Endothelial cell of umbilical vein (primary cell): Measurements from ENCODE around the gene CTDP1. TPM values are rescaled to one million over a fixed set of nuclear protein-coding genes. Genes with fewer than 3 reads are reported as not detected.

Source experiments
- BruUV-seq: library from RNA; stranded (reverse); fragments of 400-500 nt; replicated peaks from 2 replicates; lab custom pipeline; 2021; lab: Mats Ljungman, UMichigan
- CTCF ChIA-PET: fragments of 300-600, 350-600 bp; sonication (Branson Sonifier 250); formaldehyde crosslinking; loops from one replicate; lab custom pipeline; 2021; ENCODE audit warnings: antibody characterized with exemption, inconsistent platforms; lab: Charles Lee
- POLR2A ChIA-PET: fragments of 300-600, 350-600 bp; sonication (Branson Sonifier 250); formaldehyde crosslinking; loops from one replicate; lab custom pipeline; 2021; ENCODE audit warnings: antibody characterized with exemption, inconsistent platforms; lab: Charles Lee
- DNase-seq: peaks from one replicate; pipeline ENCODE4 v3.0.0-alpha.2; 2011; ENCODE audit warnings: low read depth, low spot score
- FAIRE-seq: peaks from 2 replicates; lab custom pipeline; 2011; peaks lifted over from hg19 to GRCh38; lab: Jason Lieb, UNC
- H2AFZ ChIP-seq: 2 replicates; pipeline ENCODE4 v1.6.0; 2012; ENCODE audit warnings: low read depth, low read length, control low read depth, inconsistent platforms
- H3K27ac ChIP-seq: 2 replicates; pipeline ENCODE4 v1.5.1; 2011; ENCODE audit warnings: low read depth, mild to moderate bottlenecking, control low read depth, low read length, moderate library complexity; ENCODE audit not compliant: insufficient read depth
- H3K27me3 ChIP-seq, 2 experiments: 2 replicates each; pipeline versions ENCODE4 v1.6.0 to v1.6.1; 2011; ENCODE audit warnings: low read length in 2 of 2, mixed read lengths in 1 of 2; ENCODE audit not compliant: control insufficient read depth in 2 of 2, insufficient read depth in 2 of 2
- H3K36me3 ChIP-seq, 2 experiments: 2 replicates in 1 of 2; 3 replicates in 1 of 2; pipeline ENCODE4 v1.5.1; 2011; ENCODE audit warnings: low read length in 2 of 2, mild to moderate bottlenecking in 1 of 2, moderate library complexity in 1 of 2; ENCODE audit not compliant: control insufficient read depth in 2 of 2, insufficient read depth in 2 of 2; ENCODE audit errors: extremely low read depth in 1 of 2
- H3K4me1 ChIP-seq: 3 replicates; pipeline ENCODE4 v1.5.1; 2011; ENCODE audit warnings: mild to moderate bottlenecking, low read length; ENCODE audit not compliant: control insufficient read depth, insufficient read depth; ENCODE audit errors: extremely low read depth
- H3K4me2 ChIP-seq: 2 replicates; pipeline ENCODE4 v1.6.1; 2011; ENCODE audit warnings: low read length, control low read depth, mixed read lengths; ENCODE audit not compliant: insufficient read depth
- H3K4me3 ChIP-seq, 3 experiments: fragments of 200-600 bp in 1 of 3; sonication (generic), shearing (Covaris generic) in 1 of 3; replicated peaks in 1 of 3; 2 replicates each; pipeline ENCODE4 v1.5.1; 2011 to 2016; ENCODE audit warnings: control low read depth in 3 of 3, low read length in 3 of 3, mild to moderate bottlenecking in 2 of 3, inconsistent platforms in 1 of 3, low read depth in 1 of 3, moderate library complexity in 1 of 3; ENCODE audit not compliant: insufficient read depth in 1 of 3
- H3K79me2 ChIP-seq: 2 replicates; pipeline ENCODE4 v1.6.0; 2012; ENCODE audit warnings: low read length, inconsistent platforms; ENCODE audit not compliant: control insufficient read depth, insufficient read depth
- H3K9ac ChIP-seq: replicated peaks from 2 replicates; pipeline ENCODE3; 2011; ENCODE audit warnings: low read length, control low read depth; ENCODE audit not compliant: insufficient read depth; ENCODE audit errors: extremely low read depth
- H3K9me1 ChIP-seq: replicated peaks from 3 replicates; pipeline ENCODE4 v1.6.0; 2011; ENCODE audit warnings: mild to moderate bottlenecking, low read length; ENCODE audit not compliant: control insufficient read depth, insufficient read depth; ENCODE audit errors: extremely low read depth
- H3K9me3 ChIP-seq: replicated peaks from 2 replicates; pipeline ENCODE4 v1.5.1; 2012; ENCODE audit warnings: low read length, inconsistent platforms; ENCODE audit not compliant: control insufficient read depth, insufficient read depth
- H4K20me1 ChIP-seq: replicated peaks from 2 replicates; pipeline ENCODE3; 2011; ENCODE audit warnings: mild to moderate bottlenecking, low read length; ENCODE audit not compliant: control insufficient read depth, insufficient read depth; ENCODE audit errors: extremely low read depth
- EZH2 ChIP-seq: IDR thresholded peaks from 2 replicates; pipeline ENCODE4 v1.6.1; 2012; ENCODE audit warnings: borderline replicate concordance, low read depth, mild to moderate bottlenecking, moderate library complexity, low read length, inconsistent platforms; ENCODE audit not compliant: severe bottlenecking
- FOS ChIP-seq: IDR thresholded peaks from 2 replicates; pipeline ENCODE4 v1.6.1; 2011; ENCODE audit warnings: mild to moderate bottlenecking, low read length, moderate library complexity, borderline replicate concordance; ENCODE audit not compliant: insufficient read depth
- GATA2 ChIP-seq: IDR thresholded peaks from 2 replicates; pipeline ENCODE4 v1.7.0; 2011; ENCODE audit warnings: low read depth, mild to moderate bottlenecking, moderate library complexity, mixed read lengths, low read length; ENCODE audit not compliant: insufficient read length, insufficient read depth
- JUN ChIP-seq: IDR thresholded peaks from 2 replicates; pipeline ENCODE4 v1.6.1; 2011; ENCODE audit warnings: borderline replicate concordance, low read depth; ENCODE audit not compliant: insufficient read length, insufficient read depth
- MYC ChIP-seq: IDR thresholded peaks from one replicate; pipeline ENCODE4 v1.6.1; 2011; ENCODE audit warnings: mild to moderate bottlenecking, low read depth, low read length
- POLR2A ChIP-seq: IDR thresholded peaks from 2 replicates; pipeline ENCODE4 v1.6.1; 2012; ENCODE audit warnings: low read depth, mild to moderate bottlenecking, control low read depth, low read length
- POLR2AphosphoS5 ChIP-seq: IDR thresholded peaks from 2 replicates; pipeline ENCODE4 v1.6.1; 2012; ENCODE audit warnings: low read depth, mild to moderate bottlenecking, control low read depth, low read length, moderate library complexity; ENCODE audit not compliant: insufficient read depth
- dilution Hi-C: fragments of 300-500 bp; cut with MboI; formaldehyde crosslinking; loops from one replicate; pipeline ENCODE4 v1.15.0; 2019; ENCODE audit warnings: low sequenced_read_pairs; ENCODE audit not compliant: extremely low pct_ligation_motif_present
- intact Hi-C: fragments of 100-400 bp; cut with micrococcal nuclease; formaldehyde crosslinking; loops from one replicate; pipeline ENCODE4 v1.10.0; 2022
- polyA plus RNA-seq, 4 experiments: library from polyadenylated mRNA; depleted of rRNA in 3 of 4; stranded (reverse) in 3 of 4; unstranded in 1 of 4; fragments of >200 nt; gene quantifications; 2 replicates each; pipeline versions ENCODE4 v1.2.1 to v1.2.3, GENCODE V29; 2011 to 2012; ENCODE audit warnings: missing spikeins in 1 of 4
- total RNA-seq: library from RNA; stranded (reverse); gene quantifications from 2 replicates; pipeline ENCODE4 v1.2.3, GENCODE V29; 2021
- TF ChIP-seq, protein P1 (sequence below): IDR thresholded peaks from 2 replicates; pipeline ENCODE4 v1.6.1; 2011; ENCODE audit not compliant: insufficient read depth, insufficient read length
- TF ChIP-seq, protein P2 (sequence below), 2 donors: IDR thresholded peaks; 1 replicate in 1 of 2; 2 replicates in 1 of 2; pipeline ENCODE4 v1.5.1; 2011; ENCODE audit warnings: low read length in 2 of 2, mild to moderate bottlenecking in 2 of 2, moderate library complexity in 2 of 2, control low read depth in 1 of 2, inconsistent platforms in 1 of 2, low read depth in 1 of 2; ENCODE audit not compliant: insufficient read depth in 1 of 2; ENCODE audit errors: extremely low read depth in 1 of 2

The CTDP1 gene
- total and polyA plus RNA-seq, 2 donors (not counting 3 experiments of a cell fraction or from before 2014, with no cell fraction given), result 15.3 to 27.6 TPM

DNA sequence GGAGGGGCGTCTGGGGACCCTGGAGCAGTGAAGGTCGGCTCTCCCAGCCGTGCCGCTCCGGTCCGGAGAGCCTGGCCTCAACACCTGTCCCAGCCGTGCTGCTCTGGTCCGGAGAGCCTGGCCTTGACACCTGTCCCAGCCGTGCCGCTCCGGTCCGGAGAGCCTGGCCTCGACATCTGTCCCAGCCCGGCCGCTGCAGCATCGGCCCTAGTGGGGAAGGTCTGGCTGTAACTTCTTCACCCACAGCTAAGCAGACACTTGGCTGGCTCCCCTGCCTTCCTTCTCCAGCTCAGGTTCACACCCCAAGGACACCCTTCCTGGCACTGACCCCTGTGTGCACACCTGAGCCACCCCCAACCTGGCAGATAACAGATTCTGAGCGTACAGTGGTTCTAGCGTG, 122.7 kb downstream of the CTDP1 start:
- Histone ChIP-seq H3K4me2 (no peak overlapping the region), H3K4me1 (no peaks in the 10 kb centered on the region), H3K27ac (no peak overlapping the region), H3K79me2 (no peaks in the 10 kb centered on the region), H3K36me3 (no peaks in the 10 kb centered on the region), H3K9me1 (no peaks in the 10 kb centered on the region), H3K27me3 (peaks cover 15 to 19% of the 10 kb centered on the region in 2 experiments), H4K20me1 (no peaks in the 10 kb centered on the region), H3K9me3 (no peaks in the 10 kb centered on the region), H2AFZ (no peak overlapping the region), H3K9ac (no peak overlapping the region), H3K4me3 (no peak overlapping the region)
- no peak for DNase-seq
- TF ChIP-seq EZH2, result no peak
- no peak for TF ChIP-seq JUN
- no peak for TF ChIP-seq FOS
- TF ChIP-seq, protein P1, sequence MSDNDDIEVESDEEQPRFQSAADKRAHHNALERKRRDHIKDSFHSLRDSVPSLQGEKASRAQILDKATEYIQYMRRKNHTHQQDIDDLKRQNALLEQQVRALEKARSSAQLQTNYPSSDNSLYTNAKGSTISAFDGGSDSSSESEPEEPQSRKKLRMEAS, result no peak
- TF ChIP-seq GATA2, result no peak
- intact Hi-C loops, result no loop called here
- ChIA-PET CTCF (no interaction called here), POLR2A (no interaction called here)
- dilution Hi-C loops, result no loop called here
- no peak for FAIRE-seq
- BruUV-seq, result no TSS peak

DNA sequence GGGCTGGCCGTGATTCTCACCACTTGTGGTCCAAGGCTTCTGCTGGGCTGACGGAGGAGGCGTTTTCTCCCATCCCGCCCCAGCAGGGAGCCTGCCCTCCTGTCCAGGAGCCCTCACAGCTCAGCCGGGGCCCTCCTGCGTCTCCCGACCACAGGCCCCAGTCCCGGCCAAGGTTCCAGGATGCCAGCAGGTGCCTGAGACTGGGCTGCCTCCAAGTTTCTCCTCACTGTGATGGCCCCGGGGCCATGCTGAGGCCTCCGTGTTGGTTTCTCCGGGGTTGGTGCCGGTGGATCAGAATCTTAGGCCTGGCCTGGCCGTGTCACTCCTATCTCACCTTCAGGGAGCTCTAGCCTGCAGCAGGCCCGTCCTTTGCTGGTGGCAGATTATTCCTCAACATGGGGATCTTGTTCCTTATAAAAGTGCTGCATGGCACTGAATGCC, 124.0 kb downstream of the CTDP1 start:
- H3K4me2 ChIP-seq, result no peak overlapping the region
- ChIA-PET POLR2A (no interaction called here), CTCF (no interaction called here)
- no peaks in the 10 kb centered on the region for H3K9me3 ChIP-seq
- no peaks in the 10 kb centered on the region for H3K9me1 ChIP-seq
- H3K27me3 ChIP-seq, result peaks cover 10% of the 10 kb centered on the region in 2 experiments
- H3K27ac ChIP-seq, result no peak overlapping the region
- no peak overlapping the region for H2AFZ ChIP-seq
- H3K79me2 ChIP-seq, result no peaks in the 10 kb centered on the region
- TF ChIP-seq GATA2, result no peak
- TF ChIP-seq FOS, result no peak
- TF ChIP-seq POLR2A, result no peak
- TF ChIP-seq, protein P1, result no peak
- TF ChIP-seq, protein P2, sequence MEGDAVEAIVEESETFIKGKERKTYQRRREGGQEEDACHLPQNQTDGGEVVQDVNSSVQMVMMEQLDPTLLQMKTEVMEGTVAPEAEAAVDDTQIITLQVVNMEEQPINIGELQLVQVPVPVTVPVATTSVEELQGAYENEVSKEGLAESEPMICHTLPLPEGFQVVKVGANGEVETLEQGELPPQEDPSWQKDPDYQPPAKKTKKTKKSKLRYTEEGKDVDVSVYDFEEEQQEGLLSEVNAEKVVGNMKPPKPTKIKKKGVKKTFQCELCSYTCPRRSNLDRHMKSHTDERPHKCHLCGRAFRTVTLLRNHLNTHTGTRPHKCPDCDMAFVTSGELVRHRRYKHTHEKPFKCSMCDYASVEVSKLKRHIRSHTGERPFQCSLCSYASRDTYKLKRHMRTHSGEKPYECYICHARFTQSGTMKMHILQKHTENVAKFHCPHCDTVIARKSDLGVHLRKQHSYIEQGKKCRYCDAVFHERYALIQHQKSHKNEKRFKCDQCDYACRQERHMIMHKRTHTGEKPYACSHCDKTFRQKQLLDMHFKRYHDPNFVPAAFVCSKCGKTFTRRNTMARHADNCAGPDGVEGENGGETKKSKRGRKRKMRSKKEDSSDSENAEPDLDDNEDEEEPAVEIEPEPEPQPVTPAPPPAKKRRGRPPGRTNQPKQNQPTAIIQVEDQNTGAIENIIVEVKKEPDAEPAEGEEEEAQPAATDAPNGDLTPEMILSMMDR (IDR thresholded peaks at IDR 0.05; ENCODE audit: extremely low read depth in 1 of 2, insufficient read depth in 1 of 2, low read depth in 1 of 2, low read length in 2 of 2), result no peak
- TF ChIP-seq EZH2, result no peak
- TF ChIP-seq MYC, result no peak
- TF ChIP-seq JUN, result no peak
- no peak for TF ChIP-seq POLR2AphosphoS5
- dilution Hi-C loops (no loop called here), intact Hi-C loops (no loop called here)
- H3K36me3 ChIP-seq, result no peaks in the 10 kb centered on the region
- no peak overlapping the region for H3K4me3 ChIP-seq
- no peak overlapping the region for H3K9ac ChIP-seq
- no TSS peak for BruUV-seq
- no peaks in the 10 kb centered on the region for H4K20me1 ChIP-seq
- no peaks in the 10 kb centered on the region for H3K4me1 ChIP-seq
- FAIRE-seq, result no peak
- DNase-seq, result no peak
